ENCODE results near the gene SH2D1B.

DNA sequence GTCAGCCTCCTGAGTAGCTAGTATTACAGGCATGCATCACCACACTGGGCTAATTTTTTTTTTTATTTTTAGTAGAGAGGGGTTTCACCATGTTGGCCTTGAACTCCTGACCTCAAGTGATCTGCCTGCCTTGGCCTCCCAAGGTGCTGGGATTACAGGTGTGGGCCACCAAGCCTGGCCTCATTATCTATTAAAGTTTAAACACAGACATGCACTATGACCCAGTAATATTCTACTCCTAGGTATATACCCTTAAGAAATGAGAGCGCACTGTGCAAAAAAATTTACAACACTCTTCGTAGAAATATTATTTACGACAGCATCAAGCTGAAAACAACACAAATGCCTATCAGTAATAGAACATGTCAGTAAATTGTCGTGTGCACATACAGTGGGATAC, 18.6 kb upstream of the SH2D1B start:
- TF ChIP-seq CTCF (conservative IDR thresholded peaks at IDR 0.05; ENCODE audit: low read depth in 2 of 2) (no peak), EZH2 (IDR thresholded peaks at IDR 0.05; ENCODE audit: low read depth, unreplicated experiment) (no peak), CREB1 (CRISPR knock-in tag; IDR thresholded peaks at IDR 0.05; ENCODE audit: low read depth) (no peak), POLR2AphosphoS5 (IDR thresholded peaks at IDR 0.05; ENCODE audit: low read depth) (no peak), STAT1 (IDR thresholded peaks at IDR 0.05; ENCODE audit: unreplicated experiment) (no peak)
- TF ChIP-seq, protein P1, sequence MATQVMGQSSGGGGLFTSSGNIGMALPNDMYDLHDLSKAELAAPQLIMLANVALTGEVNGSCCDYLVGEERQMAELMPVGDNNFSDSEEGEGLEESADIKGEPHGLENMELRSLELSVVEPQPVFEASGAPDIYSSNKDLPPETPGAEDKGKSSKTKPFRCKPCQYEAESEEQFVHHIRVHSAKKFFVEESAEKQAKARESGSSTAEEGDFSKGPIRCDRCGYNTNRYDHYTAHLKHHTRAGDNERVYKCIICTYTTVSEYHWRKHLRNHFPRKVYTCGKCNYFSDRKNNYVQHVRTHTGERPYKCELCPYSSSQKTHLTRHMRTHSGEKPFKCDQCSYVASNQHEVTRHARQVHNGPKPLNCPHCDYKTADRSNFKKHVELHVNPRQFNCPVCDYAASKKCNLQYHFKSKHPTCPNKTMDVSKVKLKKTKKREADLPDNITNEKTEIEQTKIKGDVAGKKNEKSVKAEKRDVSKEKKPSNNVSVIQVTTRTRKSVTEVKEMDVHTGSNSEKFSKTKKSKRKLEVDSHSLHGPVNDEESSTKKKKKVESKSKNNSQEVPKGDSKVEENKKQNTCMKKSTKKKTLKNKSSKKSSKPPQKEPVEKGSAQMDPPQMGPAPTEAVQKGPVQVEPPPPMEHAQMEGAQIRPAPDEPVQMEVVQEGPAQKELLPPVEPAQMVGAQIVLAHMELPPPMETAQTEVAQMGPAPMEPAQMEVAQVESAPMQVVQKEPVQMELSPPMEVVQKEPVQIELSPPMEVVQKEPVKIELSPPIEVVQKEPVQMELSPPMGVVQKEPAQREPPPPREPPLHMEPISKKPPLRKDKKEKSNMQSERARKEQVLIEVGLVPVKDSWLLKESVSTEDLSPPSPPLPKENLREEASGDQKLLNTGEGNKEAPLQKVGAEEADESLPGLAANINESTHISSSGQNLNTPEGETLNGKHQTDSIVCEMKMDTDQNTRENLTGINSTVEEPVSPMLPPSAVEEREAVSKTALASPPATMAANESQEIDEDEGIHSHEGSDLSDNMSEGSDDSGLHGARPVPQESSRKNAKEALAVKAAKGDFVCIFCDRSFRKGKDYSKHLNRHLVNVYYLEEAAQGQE (IDR thresholded peaks at IDR 0.05; ENCODE audit: unreplicated experiment) = no peak
